Gastrocnemius medialis (tissue), 4 donors: ENCODE data around the gene MEIS3. TPM values are rescaled to one million over a fixed set of nuclear protein-coding genes. Genes with fewer than 3 reads are reported as not detected.

Experiments used
- ATAC-seq, 2 donors: fragments of 150-250 bp; one replicate each; pipeline ENCODE4 v1.9.1; 2016
- DNase-seq, 2 donors: peaks; one replicate each; pipeline ENCODE4 v3.0.0-alpha.2; 2019
- H3K27ac ChIP-seq, 4 donors: fragments of 200-600 bp; sonication (generic); 1 replicate in 1 of 4; 2 replicates in 3 of 4; pipeline ENCODE4 v1.5.1; 2016 to 2018; ENCODE audit warnings: mild to moderate bottlenecking in 2 of 4, moderate library complexity in 1 of 4
- H3K27me3 ChIP-seq, 3 donors: fragments of 200-600 bp; sonication (generic) in 2 of 3; 1 replicate in 1 of 3; 2 replicates in 2 of 3; pipeline versions ENCODE4 v1.5.1 to v1.6.0; 2016 to 2019; ENCODE audit warnings: mild to moderate bottlenecking in 1 of 3, moderate library complexity in 1 of 3
- H3K36me3 ChIP-seq, 2 donors: fragments of 200-600 bp; sonication (generic) in 1 of 2; one replicate each; pipeline ENCODE4 v1.5.1; 2017 to 2018
- H3K4me1 ChIP-seq, 2 donors: fragments of 200-600 bp; sonication (generic) in 1 of 2; one replicate each; pipeline ENCODE4 v1.5.1; 2016 to 2017; ENCODE audit warnings: mild to moderate bottlenecking in 2 of 2
- H3K4me3 ChIP-seq, 4 donors: fragments of 200-600 bp; sonication (generic) in 3 of 4; 1 replicate in 1 of 4; 2 replicates in 3 of 4; pipeline ENCODE4 v1.5.1; 2016 to 2019; ENCODE audit warnings: mild to moderate bottlenecking in 2 of 4
- H3K9me3 ChIP-seq, 3 donors: fragments of 200-600 bp; sonication (generic) in 2 of 3; 1 replicate in 1 of 3; 2 replicates in 2 of 3; pipeline ENCODE4 v1.5.1; 2016 to 2019
- CTCF ChIP-seq, 5 experiments: fragments of 450-650 bp in 3 of 5; fragments of 200-600 bp in 2 of 5; sonication (generic) in 2 of 5; IDR thresholded peaks in 4 of 5; conservative IDR thresholded peaks in 1 of 5; 1 replicate in 4 of 5; 2 replicates in 1 of 5; pipeline ENCODE4 v1.5.1; 2016 to 2019; ENCODE audit warnings: antibody characterized with exemption in 5 of 5, mild to moderate bottlenecking in 3 of 5, moderate library complexity in 3 of 5
- POLR2A ChIP-seq, 2 donors: fragments of 450-650 bp; IDR thresholded peaks; one replicate each; pipeline ENCODE4 v1.6.1; 2017; ENCODE audit warnings: antibody characterized with exemption in 2 of 2, mild to moderate bottlenecking in 2 of 2, moderate library complexity in 2 of 2
- in situ Hi-C, 4 donors: fragments of 200-750 bp; cut with MboI; loops; one replicate each; pipeline versions ENCODE4 v1.15.0 to v1.8.0; 2017; ENCODE audit warnings: low sequenced_read_pairs in 4 of 4
- intact Hi-C: fragments of 100-400 bp; cut with DNase I; formaldehyde crosslinking; loops from one replicate; pipeline ENCODE4 v1.15.1; 2023; ENCODE audit warnings: low total_unique reads
- total RNA-seq, 4 donors: library from RNA; depleted of rRNA; stranded (reverse); fragments of >200 nt; gene quantifications; one replicate each; pipeline versions ENCODE4 v1.1.0 to v1.2.3, GENCODE V29; 2016

The MEIS3 gene
- total RNA-seq, 4 donors from 2014 or later = 0.24 to 5.4 (median 2.2) TPM

- Histone ChIP-seq H3K4me1 (no peaks in the 10 kb centered on the region), H3K9me3 (no peaks in the 10 kb centered on the region), H3K36me3 (no peaks in the 10 kb centered on the region), H3K27me3 (peaks cover 31 to 41% (median 38%) of the 10 kb centered on the region in 3 donors), H3K27ac (no peak overlapping the region), H3K4me3 (no peak overlapping the region)
- intact Hi-C loops = no loop called here
- TF ChIP-seq POLR2A (IDR thresholded peaks at IDR 0.05) (no peak), CTCF (IDR thresholded peaks at IDR 0.05 in 4 of 5, conservative IDR thresholded peaks at IDR 0.05 in 1 of 5) (no peak)
- in situ Hi-C loops = no loop called here
- DNase-seq (no peak), ATAC-seq (no peak)
Measured at GRCh38 chr19:47405854-47406417, 13.4 kb downstream of the MEIS3 start.

GRCh38 chr19:47405197-47405550 is 14.2 kb downstream of the MEIS3 start:
- in situ Hi-C loops (no loop called here), intact Hi-C loops (no loop called here)
- H3K9me3 ChIP-seq = no peaks in the 10 kb centered on the region
- peaks cover 33 to 41% (median 38%) of the 10 kb centered on the region in 3 donors for H3K27me3 ChIP-seq
- ATAC-seq (no peak), DNase-seq (no peak)
- H3K27ac ChIP-seq = no peak overlapping the region
- no peaks in the 10 kb centered on the region for H3K36me3 ChIP-seq
- no peak for TF ChIP-seq POLR2A (IDR thresholded peaks at IDR 0.05)
- no peak for TF ChIP-seq CTCF (IDR thresholded peaks at IDR 0.05 in 4 of 5, conservative IDR thresholded peaks at IDR 0.05 in 1 of 5)
- no peak overlapping the region for H3K4me3 ChIP-seq
- H3K4me1 ChIP-seq = no peaks in the 10 kb centered on the region

GRCh38 chr19:47404334-47405196 is 14.8 kb downstream of the MEIS3 start:
- Histone ChIP-seq H3K36me3 (no peaks in the 10 kb centered on the region), H3K27ac (no peak overlapping the region), H3K4me1 (no peaks in the 10 kb centered on the region), H3K4me3 (no peak overlapping the region), H3K9me3 (no peaks in the 10 kb centered on the region), H3K27me3 (peaks cover 33 to 41% (median 38%) of the 10 kb centered on the region in 3 donors)
- ATAC-seq (no peak), DNase-seq (no peak)
- TF ChIP-seq CTCF (IDR thresholded peaks at IDR 0.05 in 4 of 5, conservative IDR thresholded peaks at IDR 0.05 in 1 of 5) (no peak), POLR2A (IDR thresholded peaks at IDR 0.05) (no peak)
- intact Hi-C loops (no loop called here), in situ Hi-C loops (no loop called here)

- in situ Hi-C loops (no loop called here), intact Hi-C loops (no loop called here)
- TF ChIP-seq POLR2A (IDR thresholded peaks at IDR 0.05) (no peak), CTCF (IDR thresholded peaks at IDR 0.05 in 4 of 5, conservative IDR thresholded peaks at IDR 0.05 in 1 of 5) (no peak)
- Histone ChIP-seq H3K4me1 (no peaks in the 10 kb centered on the region), H3K4me3 (no peak overlapping the region), H3K9me3 (no peaks in the 10 kb centered on the region), H3K27ac (no peak overlapping the region), H3K36me3 (no peaks in the 10 kb centered on the region), H3K27me3 (peaks cover 25 to 28% (median 25%) of the 10 kb centered on the region in 3 donors)
- DNase-seq (no peak), ATAC-seq (no peak)
Measured at GRCh38 chr19:47402504-47402903, 16.8 kb downstream of the MEIS3 start.
